HG03175 (cell line): ENCODE data around the gene IMPG1.

Source experiments
- ATAC-seq: cut with Tn5 transposase; IDR thresholded peaks from one replicate; pipeline ENCODE4 v1.9.1; 2021; ENCODE audit warnings: mild to moderate bottlenecking, moderate library complexity; ENCODE audit not compliant: unreplicated experiment

IMPG1 gene

DNA sequence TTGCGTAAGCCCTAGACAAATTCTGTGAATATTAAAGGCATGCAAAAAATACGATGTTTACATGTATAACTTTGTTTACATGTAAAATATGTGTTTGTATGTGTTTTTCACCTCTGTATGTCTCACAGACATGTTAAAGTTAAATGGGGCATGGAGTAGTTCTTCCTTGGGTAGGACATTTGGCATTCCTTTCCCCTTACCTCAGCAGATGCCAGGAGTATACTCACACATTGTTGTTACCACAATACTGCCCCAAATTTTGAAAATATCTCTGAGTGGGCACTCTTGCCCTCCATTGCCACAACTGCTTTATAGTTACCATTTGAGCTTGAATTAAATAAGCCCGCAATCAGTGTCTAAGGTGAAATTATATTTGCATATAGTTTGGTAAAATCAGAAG lies 175.9 kb downstream of the IMPG1 start:
- no peak for ATAC-seq

DNA sequence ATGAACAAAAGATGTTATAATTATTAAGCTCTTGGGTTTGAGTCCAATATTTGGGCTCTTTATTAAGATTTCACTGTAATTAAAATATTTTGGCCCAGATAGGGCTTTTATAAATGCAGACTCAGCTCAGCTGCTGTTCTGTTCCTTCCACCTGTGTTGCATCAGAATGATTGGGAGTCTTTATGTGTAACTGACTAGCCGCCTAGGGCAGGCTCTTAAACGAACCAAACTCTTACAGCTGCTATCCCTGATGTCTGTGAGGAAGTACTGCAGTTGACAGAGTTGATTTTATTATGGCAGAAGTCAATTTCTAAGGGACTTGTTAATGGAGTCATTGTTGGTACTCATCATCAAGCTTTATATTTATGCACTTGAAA lies 178.7 kb downstream of the IMPG1 start:
- no peak for ATAC-seq

GRCh38 chr6:75893058-75893775 lies 179.2 kb downstream of the IMPG1 start:
- peak; percentile 67 for ATAC-seq

GRCh38 chr6:75892384-75892783 lies 180.1 kb downstream of the IMPG1 start:
- ATAC-seq: no peak

DNA sequence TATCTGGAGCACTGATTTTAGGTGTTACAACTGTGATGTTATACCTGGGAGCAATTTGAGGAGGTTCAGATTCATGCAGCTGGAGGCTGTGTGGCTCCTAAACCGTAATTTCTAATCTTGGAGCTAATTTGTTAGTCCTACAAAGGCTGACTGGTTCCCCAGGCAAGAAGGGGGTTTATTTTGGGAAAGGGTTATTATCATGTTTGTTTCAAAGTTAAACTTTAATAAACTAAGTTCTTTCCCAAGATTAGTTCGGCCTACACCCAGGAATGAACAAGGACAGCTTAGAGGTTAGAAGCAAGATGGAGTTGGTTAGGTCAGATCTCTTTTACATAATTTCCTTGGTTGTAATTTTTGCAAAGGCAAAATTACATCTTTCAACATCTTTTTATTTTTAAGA lies 187.6 kb downstream of the IMPG1 start:
- no peak for ATAC-seq

- ATAC-seq: no peak
Measured at GRCh38 chr6:75882734-75883133, 189.7 kb downstream of the IMPG1 start.

DNA sequence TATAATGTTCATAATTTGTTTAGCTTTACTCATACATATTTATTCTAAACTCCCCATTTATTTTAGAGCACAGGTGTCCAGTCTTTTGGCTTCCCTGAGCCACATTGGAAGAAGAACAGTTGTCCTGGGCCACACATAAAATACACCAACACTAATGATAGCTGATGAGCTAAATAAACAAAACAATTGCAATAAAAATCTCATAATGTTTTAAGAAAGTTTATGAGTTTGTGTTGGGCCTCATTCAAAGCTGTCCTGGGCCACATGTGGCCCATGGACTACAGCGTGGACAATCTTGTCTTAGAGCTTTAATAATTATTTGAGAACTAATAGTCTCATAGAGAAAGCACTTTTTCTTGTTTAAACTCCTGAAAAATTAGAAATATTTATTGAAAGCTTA lies 192.2 kb downstream of the IMPG1 start:
- ATAC-seq: no peak

DNA sequence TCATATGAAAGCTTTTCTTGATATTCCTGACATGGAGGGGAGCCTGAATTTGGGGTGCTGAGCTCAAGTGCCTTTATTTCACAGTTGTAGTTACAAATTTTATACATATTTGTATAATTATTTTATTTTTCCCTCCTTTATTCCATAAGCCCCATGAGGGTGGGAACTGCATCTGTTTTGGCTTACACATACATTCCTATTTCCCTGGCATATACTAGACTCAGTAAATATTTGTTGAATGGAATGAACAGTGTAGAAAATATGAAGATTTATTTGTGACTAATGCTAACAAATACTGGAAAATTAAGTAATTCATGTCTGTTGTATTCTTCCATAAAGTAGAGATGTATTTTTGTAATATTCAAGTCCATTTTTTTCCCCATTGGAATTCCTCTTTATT lies 196.3 kb downstream of the IMPG1 start:
- no peak for ATAC-seq

DNA sequence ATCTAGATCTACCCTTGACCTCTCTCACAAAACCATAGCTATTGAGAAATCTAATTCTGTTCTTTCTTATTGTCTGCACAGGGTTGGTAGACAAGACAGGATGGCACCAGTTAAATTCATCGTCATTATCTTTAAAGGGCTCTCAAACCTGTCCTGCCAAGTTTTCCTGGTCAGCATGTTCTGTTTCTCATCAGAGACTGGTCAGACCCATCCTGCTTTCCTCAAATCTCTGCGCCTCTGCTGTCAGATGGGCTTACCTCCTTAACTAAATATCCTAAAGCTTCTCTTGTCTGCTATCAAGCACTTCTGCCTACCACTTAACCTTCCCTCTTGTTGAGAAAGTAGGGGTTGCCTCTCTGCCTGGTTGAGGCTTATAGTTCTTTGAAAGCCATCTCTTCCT lies 198.2 kb downstream of the IMPG1 start:
- no peak for ATAC-seq
